ENCODE results near the gene LUZP2.

GRCh38 chr11:24559315-24559714, 62.5 kb downstream of the LUZP2 start:
- TF ChIP-seq CTCF (optimal IDR thresholded peaks at IDR 0.05 in 1 of 3, IDR thresholded peaks at IDR 0.05 in 1 of 3, conservative IDR thresholded peaks at IDR 0.05 in 1 of 3; ENCODE audit: extremely low read depth in 1 of 3, insufficient read depth in 2 of 3, low read length in 3 of 3) (no peak), EZH2 (IDR thresholded peaks at IDR 0.05; ENCODE audit: low read length) (no peak)
